ENCODE results near the gene PAGR1.

The PAGR1 gene

DNA sequence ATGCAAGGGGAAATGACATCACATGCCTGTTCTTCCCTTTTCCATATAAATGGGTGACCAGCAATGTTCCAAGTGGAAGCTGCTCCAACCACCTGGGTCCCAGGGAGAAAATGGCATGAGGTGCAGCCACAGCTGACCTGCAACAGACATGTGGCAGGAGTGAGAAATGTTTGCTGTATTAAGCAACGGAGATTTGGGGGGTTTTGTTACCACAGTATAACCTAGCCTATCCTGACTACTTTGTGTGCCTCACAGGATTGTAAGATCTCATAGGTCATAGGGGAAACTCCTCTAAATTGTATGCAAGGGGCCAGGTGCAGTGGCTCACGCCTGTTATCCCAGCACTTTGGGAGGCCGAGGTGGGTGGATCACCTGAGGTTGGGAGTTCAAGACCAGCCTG is 35.0 kb downstream of the PAGR1 start:
- no peak for DNase-seq (ENCODE audit: low read depth)
- TF ChIP-seq, protein P1, sequence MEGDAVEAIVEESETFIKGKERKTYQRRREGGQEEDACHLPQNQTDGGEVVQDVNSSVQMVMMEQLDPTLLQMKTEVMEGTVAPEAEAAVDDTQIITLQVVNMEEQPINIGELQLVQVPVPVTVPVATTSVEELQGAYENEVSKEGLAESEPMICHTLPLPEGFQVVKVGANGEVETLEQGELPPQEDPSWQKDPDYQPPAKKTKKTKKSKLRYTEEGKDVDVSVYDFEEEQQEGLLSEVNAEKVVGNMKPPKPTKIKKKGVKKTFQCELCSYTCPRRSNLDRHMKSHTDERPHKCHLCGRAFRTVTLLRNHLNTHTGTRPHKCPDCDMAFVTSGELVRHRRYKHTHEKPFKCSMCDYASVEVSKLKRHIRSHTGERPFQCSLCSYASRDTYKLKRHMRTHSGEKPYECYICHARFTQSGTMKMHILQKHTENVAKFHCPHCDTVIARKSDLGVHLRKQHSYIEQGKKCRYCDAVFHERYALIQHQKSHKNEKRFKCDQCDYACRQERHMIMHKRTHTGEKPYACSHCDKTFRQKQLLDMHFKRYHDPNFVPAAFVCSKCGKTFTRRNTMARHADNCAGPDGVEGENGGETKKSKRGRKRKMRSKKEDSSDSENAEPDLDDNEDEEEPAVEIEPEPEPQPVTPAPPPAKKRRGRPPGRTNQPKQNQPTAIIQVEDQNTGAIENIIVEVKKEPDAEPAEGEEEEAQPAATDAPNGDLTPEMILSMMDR (IDR thresholded peaks at IDR 0.05; ENCODE audit: low read depth, low read length, missing control alignments): no peak
- H3K4me3 ChIP-seq (ENCODE audit: low read depth, low read length): no peak overlapping the region

DNA sequence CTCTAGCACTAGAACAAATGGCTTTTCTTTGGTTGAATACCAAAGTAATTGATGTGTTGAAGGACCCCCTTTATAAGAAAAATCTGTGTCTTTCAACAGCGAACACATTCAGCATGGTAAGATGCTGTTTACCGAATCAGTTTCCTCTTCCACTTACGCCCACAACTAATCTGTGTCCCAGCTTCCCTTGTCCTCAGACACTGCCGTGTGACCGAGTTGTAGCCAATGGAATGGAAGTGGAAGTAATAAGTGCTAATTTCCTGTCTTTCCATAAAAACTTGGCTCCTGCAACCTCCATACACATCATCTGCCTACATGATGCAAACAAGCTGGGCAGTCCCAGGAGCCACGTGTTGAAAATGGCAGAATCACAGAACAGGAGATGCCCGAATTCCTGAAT is 36.7 kb downstream of the PAGR1 start:
- no peak for DNase-seq (ENCODE audit: low read depth)
- TF ChIP-seq, protein P1 (IDR thresholded peaks at IDR 0.05; ENCODE audit: low read depth, low read length, missing control alignments): no peak
- H3K4me3 ChIP-seq (ENCODE audit: low read depth, low read length): no peak overlapping the region

DNA sequence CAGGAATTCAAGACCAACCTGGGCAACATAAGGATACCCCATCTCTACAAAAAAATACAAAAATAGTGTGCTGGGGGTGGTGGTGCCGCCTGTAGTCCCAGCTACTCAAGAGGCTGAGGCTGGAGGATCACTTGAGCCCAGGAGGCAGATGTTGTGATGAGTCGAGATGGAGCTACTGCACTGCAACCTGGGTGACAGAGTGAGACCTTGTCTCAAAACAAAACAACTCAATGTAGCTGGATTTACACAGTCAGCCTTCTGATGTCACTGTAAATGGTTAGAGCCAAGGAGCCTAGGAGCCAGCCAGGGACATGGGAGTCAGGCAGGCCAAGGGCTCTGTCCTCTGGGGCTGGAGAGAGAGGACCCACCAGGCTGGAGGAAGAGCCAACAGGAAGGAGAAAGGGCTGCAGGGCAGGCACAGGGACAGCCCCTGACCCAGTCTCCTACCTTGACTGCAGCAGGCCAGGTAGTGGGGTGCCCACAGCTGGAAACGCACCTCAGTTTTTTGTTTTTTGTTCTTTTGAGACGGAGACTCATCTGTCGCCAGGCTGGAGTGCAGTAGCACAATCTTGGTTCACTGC is 38.7 kb downstream of the PAGR1 start:
- no peak overlapping the region for H3K4me3 ChIP-seq (ENCODE audit: low read depth, low read length)
- no peak for DNase-seq (ENCODE audit: low read depth)
- TF ChIP-seq, protein P1 (IDR thresholded peaks at IDR 0.05; ENCODE audit: low read depth, low read length, missing control alignments): no peak

DNA sequence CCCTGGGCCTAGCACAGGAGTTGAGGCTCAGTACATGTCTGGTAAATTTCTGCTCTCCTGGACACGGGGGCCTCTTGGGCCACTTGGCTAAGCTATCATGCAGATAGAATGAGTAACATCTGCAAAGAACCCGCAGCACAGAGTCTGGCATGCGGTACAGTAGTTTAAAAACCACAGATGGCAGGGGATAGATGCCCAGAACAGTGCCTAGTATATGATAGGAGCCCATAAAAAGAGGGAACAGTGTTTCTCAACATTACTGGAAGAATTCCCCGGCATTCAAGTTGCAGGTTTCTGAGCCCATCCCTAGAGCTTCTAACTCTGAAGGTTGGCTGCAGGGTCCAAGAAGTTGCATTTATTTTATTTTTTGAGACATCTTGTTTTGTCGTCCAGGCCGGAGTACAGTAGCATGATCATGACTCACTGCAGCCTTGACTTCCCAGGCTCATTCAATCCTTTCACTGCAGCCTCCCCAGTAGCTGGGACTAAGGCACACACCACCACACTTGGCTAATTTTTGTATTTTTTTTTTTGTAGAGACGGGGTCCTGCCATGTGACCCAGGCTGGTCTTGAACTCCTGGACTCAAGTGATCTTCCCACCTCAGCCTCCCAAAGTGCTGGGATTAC is 41.3 kb downstream of the PAGR1 start:
- DNase-seq (ENCODE audit: low read depth): no peak
- H3K4me3 ChIP-seq (ENCODE audit: low read depth, low read length): no peak overlapping the region
- TF ChIP-seq, protein P1 (IDR thresholded peaks at IDR 0.05; ENCODE audit: low read depth, low read length, missing control alignments): no peak

DNA sequence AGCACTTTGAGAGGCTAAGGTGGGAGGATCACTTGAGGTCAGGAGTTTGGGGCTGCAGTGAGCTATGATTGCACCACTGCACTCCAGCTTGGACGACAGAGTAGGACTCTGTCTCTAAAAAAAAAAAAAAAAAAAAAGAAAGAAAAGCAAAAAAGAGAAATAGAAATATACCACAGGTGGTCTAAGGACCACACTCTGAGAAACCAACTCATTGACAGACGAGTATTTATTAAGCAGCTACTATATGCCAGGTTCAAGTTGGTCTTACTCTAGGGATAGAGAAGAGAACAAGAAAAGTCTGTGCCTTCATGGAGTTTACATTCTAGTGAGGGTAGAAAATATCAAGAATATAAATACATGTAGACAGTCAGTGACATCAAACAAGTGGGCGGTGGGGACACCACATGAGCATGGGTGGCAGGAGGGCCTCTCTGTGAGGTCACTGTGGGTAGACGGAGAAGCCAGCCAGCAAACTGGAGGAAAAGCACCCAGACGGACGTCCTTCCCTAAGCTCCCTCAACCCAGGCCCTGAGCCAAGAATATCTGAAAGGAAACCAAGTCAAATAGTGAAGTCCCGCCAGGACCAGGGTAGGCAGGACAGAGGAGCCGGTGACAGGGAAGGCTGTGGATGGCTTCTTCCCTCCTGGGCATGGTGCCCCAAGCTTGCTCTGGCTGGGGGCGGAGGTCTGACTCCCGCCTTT is 42.3 kb downstream of the PAGR1 start:
- DNase-seq (ENCODE audit: low read depth): no peak
- TF ChIP-seq, protein P1 (IDR thresholded peaks at IDR 0.05; ENCODE audit: low read depth, low read length, missing control alignments): no peak

DNA sequence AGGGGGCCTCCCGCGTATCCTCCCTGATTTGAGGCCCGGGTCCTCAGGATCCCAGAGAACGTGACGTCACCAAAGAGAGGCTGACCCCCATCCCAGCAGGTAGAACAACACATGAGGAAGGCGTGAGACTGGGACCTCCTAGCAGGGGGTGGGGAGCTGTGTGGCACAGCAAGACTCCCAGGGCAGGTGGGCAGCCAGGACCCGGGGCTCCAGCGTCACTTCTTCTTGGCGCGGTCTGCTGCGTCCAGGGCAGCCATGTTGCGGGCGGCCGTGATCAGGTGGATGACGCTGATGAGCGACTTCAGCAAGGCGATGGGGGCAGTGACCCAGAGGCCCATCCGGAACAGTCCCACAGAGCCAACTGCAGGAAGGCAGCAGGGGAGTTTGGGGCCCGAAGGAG is 43.0 kb downstream of the PAGR1 start:
- DNase-seq (ENCODE audit: low read depth): no peak
- TF ChIP-seq, protein P1 (IDR thresholded peaks at IDR 0.05; ENCODE audit: low read depth, low read length, missing control alignments): no peak
- no peak overlapping the region for H3K4me3 ChIP-seq (ENCODE audit: low read depth, low read length)

More for the DNA sequence above, 42.3 kb downstream of the PAGR1 start:
- no peak overlapping the region for H3K4me3 ChIP-seq (ENCODE audit: low read depth, low read length)

Measured in GM12864 (cell line).